Thymus (tissue), 11 donors: ENCODE measurements around the gene MAGEF1. TPM values are rescaled to one million over a fixed set of nuclear protein-coding genes. Genes with fewer than 3 reads are reported as not detected.

ENCODE experiments used
- DNase-seq, 9 donors: peaks; one replicate each; pipeline ENCODE4 v3.0.0-alpha.2; 2013; ENCODE audit warnings: low spot score in 9 of 9, low read depth in 6 of 9, missing footprints in 1 of 9
- H3K27ac ChIP-seq, 2 donors: one replicate each; pipeline ENCODE4 v1.5.1; 2013; ENCODE audit warnings: control low read depth in 1 of 2, low read depth in 1 of 2, low read length in 1 of 2, mild to moderate bottlenecking in 1 of 2, moderate library complexity in 1 of 2
- H3K27me3 ChIP-seq, 2 donors: one replicate each; pipeline ENCODE4 v1.5.1; 2013; ENCODE audit warnings: low read length in 1 of 2; ENCODE audit not compliant: control insufficient read depth in 2 of 2, insufficient read depth in 1 of 2
- H3K36me3 ChIP-seq, 2 donors: one replicate each; pipeline ENCODE4 v1.5.1; 2013; ENCODE audit warnings: low read length in 1 of 2, mild to moderate bottlenecking in 1 of 2, moderate library complexity in 1 of 2; ENCODE audit not compliant: control insufficient read depth in 2 of 2, insufficient read depth in 2 of 2
- H3K4me1 ChIP-seq, 2 donors: one replicate each; pipeline ENCODE4 v1.5.1; 2013; ENCODE audit warnings: low read length in 2 of 2; ENCODE audit not compliant: control insufficient read depth in 2 of 2, insufficient read depth in 2 of 2
- H3K4me3 ChIP-seq, 2 donors: one replicate each; pipeline ENCODE4 v1.5.1; 2013; ENCODE audit warnings: low read length in 2 of 2, control low read depth in 1 of 2, mild to moderate bottlenecking in 1 of 2
- H3K9me3 ChIP-seq, 2 donors: one replicate each; pipeline ENCODE4 v1.5.1; 2013; ENCODE audit warnings: low read length in 1 of 2, mild to moderate bottlenecking in 1 of 2; ENCODE audit not compliant: control insufficient read depth in 2 of 2, insufficient read depth in 1 of 2
- WGBS: extraction: QIAGEN DNeasy Blood & Tissue Kit; methylation state at CpG from one replicate; pipeline ENCODE4 v1.1.7; 2013; 5-methylcytosine and 5-hydroxymethylcytosine counted together
- polyA plus RNA-seq: library from polyadenylated mRNA; stranded (reverse); fragments of 200-250 nt; gene quantifications from one replicate; pipeline ENCODE4 v1.2.3, GENCODE V29; 2013
- total RNA-seq: library from RNA; stranded (reverse); fragments of 120-200 nt; gene quantifications from one replicate; pipeline ENCODE4 v1.2.4, GENCODE V29; 2013
- donor health status: healthy.

Gene MAGEF1
- total and polyA plus RNA-seq, 2 donors = 27.6 to 62.4 TPM

- peaks cover 0 to 24% of the 10 kb centered on the region in 2 donors for H3K4me1 ChIP-seq
- 97% methylated on average over 10 of the region's 10 CpGs for WGBS
- peaks cover 0 to 4% of the 10 kb centered on the region in 2 donors for H3K27me3 ChIP-seq
- no peak overlapping the region for H3K27ac ChIP-seq
- H3K4me3 ChIP-seq = no peak overlapping the region
- no peak for DNase-seq
- H3K9me3 ChIP-seq = no peaks in the 10 kb centered on the region
- no peaks in the 10 kb centered on the region for H3K36me3 ChIP-seq
Observed at GRCh38 chr3:184680385-184681345, 31.2 kb downstream of the MAGEF1 start.

- Histone ChIP-seq H3K4me3 (no peak overlapping the region), H3K27me3 (peaks cover 0 to 4% of the 10 kb centered on the region in 2 donors), H3K27ac (peak overlapping the region in 1 of 2 donors; percentile 36), H3K36me3 (no peaks in the 10 kb centered on the region), H3K4me1 (peaks cover 0 to 24% of the 10 kb centered on the region in 2 donors), H3K9me3 (no peaks in the 10 kb centered on the region)
- WGBS = 47% methylated on average over 24 of the region's 24 CpGs
- DNase-seq = no peak
Observed at GRCh38 chr3:184679056-184679816, 32.6 kb downstream of the MAGEF1 start.

GRCh38 chr3:184678317-184679055 is 33.4 kb downstream of the MAGEF1 start:
- peak overlapping the region in 1 of 2 donors; percentile 36 for H3K27ac ChIP-seq
- WGBS = 89% methylated on average over 16 of the region's 16 CpGs

GRCh38 chr3:184677344-184678316 is 34.2 kb downstream of the MAGEF1 start:
- WGBS = 92% methylated on average over 17 of the region's 17 CpGs
- H3K9me3 ChIP-seq = no peaks in the 10 kb centered on the region
- H3K4me1 ChIP-seq = peaks cover 0 to 24% of the 10 kb centered on the region in 2 donors
- no peaks in the 10 kb centered on the region for H3K36me3 ChIP-seq
- DNase-seq = no peak
- H3K4me3 ChIP-seq = no peak overlapping the region
- H3K27ac ChIP-seq = no peak overlapping the region
- H3K27me3 ChIP-seq = peaks cover 0 to 4% of the 10 kb centered on the region in 2 donors

More at GRCh38 chr3:184678317-184679055, 33.4 kb downstream of the MAGEF1 start:
- Histone ChIP-seq H3K27me3 (peaks cover 0 to 4% of the 10 kb centered on the region in 2 donors), H3K9me3 (no peaks in the 10 kb centered on the region), H3K4me3 (no peak overlapping the region), H3K4me1 (peaks cover 0 to 24% of the 10 kb centered on the region in 2 donors), H3K36me3 (no peaks in the 10 kb centered on the region)
- no peak for DNase-seq

GRCh38 chr3:184676927-184677326 is 34.9 kb downstream of the MAGEF1 start:
- WGBS = 27% methylated on average over 8 of the region's 8 CpGs
- H3K36me3 ChIP-seq = no peaks in the 10 kb centered on the region
- H3K27me3 ChIP-seq = peaks cover 0 to 4% of the 10 kb centered on the region in 2 donors
- H3K27ac ChIP-seq = no peak overlapping the region
- peaks cover 0 to 24% of the 10 kb centered on the region in 2 donors for H3K4me1 ChIP-seq
- DNase-seq = peak in 1 of 9 donors; percentile 16
- no peak overlapping the region for H3K4me3 ChIP-seq
- no peaks in the 10 kb centered on the region for H3K9me3 ChIP-seq

GRCh38 chr3:184674626-184675025 is 37.2 kb downstream of the MAGEF1 start:
- 97% methylated on average over 1 of the region's 1 CpG for WGBS
- no peaks in the 10 kb centered on the region for H3K9me3 ChIP-seq
- no peak overlapping the region for H3K4me3 ChIP-seq
- peaks cover 0 to 24% of the 10 kb centered on the region in 2 donors for H3K4me1 ChIP-seq
- DNase-seq = no peak
- H3K36me3 ChIP-seq = no peaks in the 10 kb centered on the region
- peaks cover 0 to 4% of the 10 kb centered on the region in 2 donors for H3K27me3 ChIP-seq
- H3K27ac ChIP-seq = no peak overlapping the region

GRCh38 chr3:184672977-184673870 is 38.6 kb downstream of the MAGEF1 start:
- no peaks in the 10 kb centered on the region for H3K27me3 ChIP-seq
- 95% methylated on average over 16 of the region's 16 CpGs for WGBS
- no peaks in the 10 kb centered on the region for H3K9me3 ChIP-seq
- H3K36me3 ChIP-seq = no peaks in the 10 kb centered on the region
- no peak overlapping the region for H3K4me3 ChIP-seq
- DNase-seq = no peak
- peaks cover 0 to 14% of the 10 kb centered on the region in 2 donors for H3K4me1 ChIP-seq
- no peak overlapping the region for H3K27ac ChIP-seq
